ENCODE measurements around the gene SLC35G6. TPM values are rescaled to one million over a fixed set of nuclear protein-coding genes. Genes with fewer than 3 reads are reported as not detected.

SLC35G6 gene
- total RNA-seq, 3 donors from 2014 or later = not detected

GRCh38 chr17:7476494-7476893, 4.8 kb upstream of the SLC35G6 start:
- intact Hi-C loops (cut with DNase I, micrococcal nuclease) = no loop called here
- no peak for TF ChIP-seq CTCF (IDR thresholded peaks at IDR 0.05)
- ATAC-seq (no peak), DNase-seq (peak in 1 of 3 donors; percentile 18)
- no peak overlapping the region for H3K4me3 ChIP-seq
- no peaks in the 10 kb centered on the region for H3K9me3 ChIP-seq
- no peaks in the 10 kb centered on the region for H3K36me3 ChIP-seq (ENCODE audit: low read depth)
- peaks cover 10% of the 10 kb centered on the region for H3K4me1 ChIP-seq (ENCODE audit: low read depth)

GRCh38 chr17:7476951-7477350, 4.3 kb upstream of the SLC35G6 start:
- no peak for TF ChIP-seq CTCF (IDR thresholded peaks at IDR 0.05)
- H3K4me1 ChIP-seq (ENCODE audit: low read depth) = peaks cover 10% of the 10 kb centered on the region
- no peak overlapping the region for H3K4me3 ChIP-seq
- intact Hi-C loops (cut with DNase I, micrococcal nuclease) = no loop called here
- H3K36me3 ChIP-seq (ENCODE audit: low read depth) = no peaks in the 10 kb centered on the region
- no peak for DNase-seq
- no peaks in the 10 kb centered on the region for H3K9me3 ChIP-seq
- no peak for ATAC-seq

GRCh38 chr17:7477392-7478275, 3.6 kb upstream of the SLC35G6 start:
- Histone ChIP-seq H3K36me3 (ENCODE audit: low read depth) (no peaks in the 10 kb centered on the region), H3K9me3 (no peaks in the 10 kb centered on the region), H3K4me3 (no peak overlapping the region), H3K4me1 (ENCODE audit: low read depth) (peaks cover 13% of the 10 kb centered on the region)
- intact Hi-C loops (cut with DNase I, micrococcal nuclease) = no loop called here
- ATAC-seq = no peak
- TF ChIP-seq CTCF (IDR thresholded peaks at IDR 0.05) = no peak
- DNase-seq = peak; percentile 37 to 73 (median 56)

- TF ChIP-seq CTCF (IDR thresholded peaks at IDR 0.05) = no peak
- no peaks in the 10 kb centered on the region for H3K9me3 ChIP-seq
- ATAC-seq (peak; percentile 36), DNase-seq (peak; percentile 64 to 81 (median 77))
- intact Hi-C loops (cut with DNase I, micrococcal nuclease) = no loop called here
- peaks cover 21% of the 10 kb centered on the region for H3K4me1 ChIP-seq (ENCODE audit: low read depth)
- H3K4me3 ChIP-seq = peak overlapping the region; percentile 80
- no peaks in the 10 kb centered on the region for H3K36me3 ChIP-seq (ENCODE audit: low read depth)
These were observed 2.7 kb upstream of the SLC35G6 start for GRCh38 chr17:7478276-7479212.

GRCh38 chr17:7479213-7480088, 1.8 kb upstream of the SLC35G6 start, which contains the start of gene ZBTB4:
Gene ZBTB4, minus strand, starts transcription at chr17:7479631. Its CDS starts 12,830 bp downstream, at chr17:7466801.
- peaks cover 21% of the 10 kb centered on the region for H3K4me1 ChIP-seq (ENCODE audit: low read depth)
- DNase-seq = peak; percentile 66 to 76 (median 75)
- intact Hi-C loops (cut with DNase I, micrococcal nuclease) = no loop called here
- TF ChIP-seq CTCF (IDR thresholded peaks at IDR 0.05) = no peak
- peak; percentile 20 for ATAC-seq
- no peaks in the 10 kb centered on the region for H3K9me3 ChIP-seq
- peak within 1 kb of the TSS; percentile 80 for H3K4me3 ChIP-seq
- no peaks in the 10 kb centered on the region for H3K36me3 ChIP-seq (ENCODE audit: low read depth)
